SJSA1 (cell line): ENCODE data around the gene TBC1D2B. TPM values are rescaled to one million over a fixed set of nuclear protein-coding genes. Genes with fewer than 3 reads are reported as not detected.
"Not testable (repeated sequence)": the region's sequence is repeated elsewhere in the genome, so short reads cannot be mapped to it uniquely, and the experiment has no call there.

Experiments
- DNase-seq, 2 experiments: peaks; one replicate each; pipeline ENCODE4 v3.0.0-alpha.2; 2015 to 2020; ENCODE audit warnings: low spot score in 2 of 2, low read depth in 1 of 2
- H3K27ac ChIP-seq: fragments of 250-450 bp; sonication (Bioruptor Pico); 2 replicates; pipeline ENCODE4 v1.5.1; 2020; ENCODE audit warnings: mild to moderate bottlenecking, moderate library complexity
- H3K27me3 ChIP-seq: fragments of 250-450 bp; sonication (Bioruptor Pico); replicated peaks from 2 replicates; pipeline ENCODE4 v1.5.1; 2020; ENCODE audit warnings: mild to moderate bottlenecking, moderate library complexity
- H3K36me3 ChIP-seq: fragments of 250-450 bp; sonication (Bioruptor Pico); 2 replicates; pipeline ENCODE4 v1.5.1; 2020; ENCODE audit warnings: mild to moderate bottlenecking
- H3K4me1 ChIP-seq: fragments of 250-450 bp; sonication (Bioruptor Pico); replicated peaks from 2 replicates; pipeline ENCODE4 v1.6.1; 2021; ENCODE audit warnings: mild to moderate bottlenecking
- H3K4me3 ChIP-seq: fragments of 250-450 bp; sonication (Bioruptor Pico); 2 replicates; pipeline ENCODE4 v1.5.1; 2020; ENCODE audit warnings: mild to moderate bottlenecking
- H3K9me3 ChIP-seq: fragments of 250-450 bp; sonication (Bioruptor Pico); replicated peaks from 2 replicates; pipeline ENCODE4 v1.5.1; 2020; ENCODE audit warnings: mild to moderate bottlenecking
- total RNA-seq: library from RNA; depleted of rRNA; stranded (reverse); fragments of >200 nt; shearing (Covaris generic); gene quantifications from 2 replicates; pipeline ENCODE4 v1.2.3, GENCODE V29; 2014

The TBC1D2B gene
- total RNA-seq, 1 experiment from 2014 or later: 28.2 TPM

DNA sequence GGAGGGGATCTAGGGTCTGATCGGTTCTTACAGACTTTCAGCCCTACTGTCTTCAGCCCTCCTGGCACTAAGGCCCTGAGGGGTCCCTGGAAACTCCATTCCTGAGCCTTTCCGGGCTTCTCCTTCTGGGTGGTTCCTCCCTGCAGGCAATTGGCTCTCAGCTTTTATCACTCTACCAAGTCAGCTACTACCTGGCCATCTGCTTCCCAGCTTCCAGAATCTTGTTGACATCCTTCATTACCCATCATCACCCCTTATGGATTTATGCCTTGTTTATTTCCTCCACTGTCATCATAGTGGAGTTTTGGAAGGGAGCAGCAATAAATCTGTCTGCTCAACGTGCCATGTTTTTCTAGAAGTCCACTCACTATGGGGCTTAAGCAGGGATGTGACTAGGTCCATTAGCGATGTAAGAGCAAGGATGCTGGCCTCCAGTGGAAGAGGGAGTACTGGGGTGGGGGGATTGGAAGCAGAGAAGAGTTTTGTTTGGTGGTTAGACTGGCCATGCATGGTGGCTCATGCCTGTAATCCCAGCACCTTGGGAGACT lies 106.6 kb downstream of the TBC1D2B start:
- H3K4me3 ChIP-seq, H3K36me3 ChIP-seq, DNase-seq, H3K9me3 ChIP-seq, H3K4me1 ChIP-seq, H3K27ac ChIP-seq, H3K27me3 ChIP-seq: not testable (repeated sequence)

- no peak overlapping the region for H3K4me3 ChIP-seq
- no peak for DNase-seq
- no peak overlapping the region for H3K27ac ChIP-seq
- no peaks in the 10 kb centered on the region for H3K27me3 ChIP-seq
- H3K36me3 ChIP-seq: no peaks in the 10 kb centered on the region
- H3K9me3 ChIP-seq: no peaks in the 10 kb centered on the region
- no peaks in the 10 kb centered on the region for H3K4me1 ChIP-seq
These were observed 108.5 kb downstream of the TBC1D2B start for GRCh38 chr15:77969055-77969454.

DNA sequence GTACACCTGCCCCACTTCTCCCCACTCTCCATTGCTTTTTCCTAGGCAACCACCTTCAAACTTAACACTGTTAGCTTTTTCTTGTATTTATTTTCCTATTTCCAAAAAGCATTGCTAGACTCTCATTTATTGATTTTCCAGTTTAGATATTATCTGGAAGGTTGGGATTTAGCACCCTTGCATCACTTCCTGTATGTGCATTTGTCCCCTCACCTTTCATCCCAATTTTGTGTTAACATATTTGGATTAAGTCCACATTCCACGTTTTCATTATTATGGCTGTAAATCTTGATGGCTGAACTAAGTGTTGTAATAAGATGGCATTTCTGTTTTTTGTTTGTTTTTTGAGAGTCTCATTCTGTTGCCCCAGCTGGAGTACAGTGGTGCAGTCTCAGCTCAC lies 109.7 kb downstream of the TBC1D2B start:
- H3K4me3 ChIP-seq: no peak overlapping the region
- no peak for DNase-seq
- no peaks in the 10 kb centered on the region for H3K9me3 ChIP-seq

GRCh38 chr15:77967235-77967615 lies 110.3 kb downstream of the TBC1D2B start:
- H3K36me3 ChIP-seq, H3K9me3 ChIP-seq, H3K4me1 ChIP-seq, H3K4me3 ChIP-seq, DNase-seq, H3K27me3 ChIP-seq, H3K27ac ChIP-seq: not testable (repeated sequence)

More for the DNA sequence above, 109.7 kb downstream of the TBC1D2B start:
- Histone ChIP-seq H3K36me3 (no peaks in the 10 kb centered on the region), H3K27ac (no peak overlapping the region), H3K4me1 (no peaks in the 10 kb centered on the region), H3K27me3 (0 out of 2 replicates have a peak, but pooled peaks cover 5% of the 10 kb centered on the region)

DNA sequence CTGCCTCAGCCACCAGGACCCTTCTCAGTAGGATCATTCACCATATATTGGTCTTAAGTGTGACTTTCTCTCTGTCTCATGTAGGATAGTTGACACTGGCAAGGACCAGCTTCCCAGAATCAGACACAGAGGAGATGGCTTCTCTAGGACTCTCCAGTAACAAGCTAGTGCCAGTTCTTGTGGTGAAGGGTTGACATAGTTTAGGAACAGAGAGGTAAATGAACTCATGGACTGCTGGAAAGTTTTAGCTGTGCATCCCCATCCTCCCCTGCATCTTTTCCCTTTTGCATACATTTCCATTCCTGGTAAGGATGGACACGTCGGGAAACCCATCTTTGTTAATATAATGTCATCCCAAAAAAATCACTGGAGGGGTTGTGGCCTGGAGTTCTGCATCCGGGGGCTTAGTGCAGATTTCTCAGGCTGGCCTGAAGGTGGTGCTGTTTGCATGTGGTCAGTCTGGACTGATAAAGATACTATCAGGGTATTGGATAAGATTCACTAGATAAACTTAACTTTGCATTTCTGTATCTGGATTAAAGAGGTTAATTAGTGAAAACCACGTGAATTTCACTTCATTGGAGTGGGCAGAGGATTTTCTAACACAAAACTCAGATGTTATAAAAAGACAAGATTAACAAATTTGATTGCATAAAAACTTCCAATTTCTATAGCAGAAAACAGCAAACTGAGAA lies 110.8 kb downstream of the TBC1D2B start:
- no peak overlapping the region for H3K4me3 ChIP-seq
- no peak overlapping the region for H3K27ac ChIP-seq
- H3K4me1 ChIP-seq: no peaks in the 10 kb centered on the region
- H3K9me3 ChIP-seq: no peaks in the 10 kb centered on the region
- no peaks in the 10 kb centered on the region for H3K36me3 ChIP-seq
- 0 out of 2 replicates have a peak, but pooled peaks cover 5% of the 10 kb centered on the region for H3K27me3 ChIP-seq
- DNase-seq: peak; percentile 33 to 54

- Histone ChIP-seq H3K4me1 (0 out of 2 replicates have a peak, but pooled peaks cover 5% of the 10 kb centered on the region), H3K9me3 (no peaks in the 10 kb centered on the region), H3K4me3 (no peak overlapping the region), H3K27me3 (peaks cover 5% of the 10 kb centered on the region; the same call in 1 of the 2 replicates), H3K36me3 (no peaks in the 10 kb centered on the region), H3K27ac (no peak overlapping the region)
- no peak for DNase-seq
These were observed 113.3 kb downstream of the TBC1D2B start for GRCh38 chr15:77964193-77964592.

- Histone ChIP-seq H3K36me3 (no peaks in the 10 kb centered on the region), H3K9me3 (no peaks in the 10 kb centered on the region), H3K4me1 (peaks cover 8% of the 10 kb centered on the region; the same call in 1 of the 2 replicates), H3K27ac (no peak overlapping the region), H3K4me3 (no peak overlapping the region), H3K27me3 (peaks cover 5% of the 10 kb centered on the region; the same call in 1 of the 2 replicates)
- peak; percentile 72 to 87 for DNase-seq
These were observed 118.1 kb downstream of the TBC1D2B start for GRCh38 chr15:77959432-77959879.

DNA sequence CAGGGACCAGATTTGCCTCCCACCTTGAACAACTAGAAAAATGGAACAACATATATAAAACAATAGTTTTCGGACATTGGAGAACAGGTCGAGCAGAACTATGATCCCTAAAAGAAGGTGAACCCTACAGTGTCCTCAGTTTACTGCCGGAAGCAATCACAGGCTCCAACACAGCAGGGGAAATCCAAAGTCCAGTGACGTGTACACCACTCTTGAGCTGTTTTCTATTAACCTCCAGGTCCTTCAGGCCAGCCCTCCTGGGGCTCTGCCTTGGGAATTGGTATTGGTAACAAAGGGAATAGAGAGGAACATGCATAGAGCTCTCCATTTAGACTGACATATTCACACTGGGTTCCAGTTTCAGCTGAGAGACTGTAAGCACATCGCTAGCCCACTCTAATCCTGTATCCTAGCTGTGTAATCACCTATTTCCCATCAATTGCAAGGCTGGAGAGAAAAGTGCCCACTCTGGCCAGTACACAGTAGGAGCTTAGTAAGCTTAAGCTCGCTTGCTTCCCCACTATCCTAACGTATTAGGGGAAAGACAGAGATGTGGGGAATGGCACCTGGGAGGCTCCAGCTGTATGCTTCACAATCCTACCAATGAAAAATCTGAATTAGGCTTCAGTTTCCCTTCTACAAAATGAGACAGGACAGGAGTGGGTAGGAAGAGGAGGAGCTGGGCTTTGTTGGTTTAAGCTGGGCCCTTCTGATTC lies 118.6 kb downstream of the TBC1D2B start:
- H3K4me3 ChIP-seq, DNase-seq, H3K27ac ChIP-seq, H3K36me3 ChIP-seq, H3K27me3 ChIP-seq, H3K9me3 ChIP-seq: not testable (repeated sequence)
- H3K4me1 ChIP-seq: peaks cover 11% of the 10 kb centered on the region; the same call in 1 of the 2 replicates

DNA sequence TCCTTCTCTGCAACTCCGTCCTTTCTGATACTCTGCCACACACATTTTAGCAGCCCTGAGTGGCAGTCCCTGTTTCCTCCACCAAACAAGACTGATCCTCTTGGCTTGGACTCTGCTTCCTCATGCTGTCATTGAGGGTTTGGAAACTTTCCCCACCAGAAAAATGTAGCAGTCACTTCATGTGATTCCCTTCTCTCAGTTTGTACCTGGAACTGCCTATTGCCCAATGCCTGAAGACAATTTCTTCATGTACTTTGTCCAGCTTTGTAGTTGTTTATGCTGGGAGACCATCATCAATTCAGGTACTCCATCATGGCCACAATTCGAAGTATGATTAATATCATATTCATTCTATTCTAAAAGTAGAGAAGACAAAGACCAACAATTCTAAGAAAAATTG lies 119.5 kb downstream of the TBC1D2B start:
- H3K27me3 ChIP-seq, H3K4me3 ChIP-seq, H3K27ac ChIP-seq, H3K9me3 ChIP-seq, H3K36me3 ChIP-seq, DNase-seq: not testable (repeated sequence)
- peaks cover 11% of the 10 kb centered on the region; the same call in 1 of the 2 replicates for H3K4me1 ChIP-seq

DNA sequence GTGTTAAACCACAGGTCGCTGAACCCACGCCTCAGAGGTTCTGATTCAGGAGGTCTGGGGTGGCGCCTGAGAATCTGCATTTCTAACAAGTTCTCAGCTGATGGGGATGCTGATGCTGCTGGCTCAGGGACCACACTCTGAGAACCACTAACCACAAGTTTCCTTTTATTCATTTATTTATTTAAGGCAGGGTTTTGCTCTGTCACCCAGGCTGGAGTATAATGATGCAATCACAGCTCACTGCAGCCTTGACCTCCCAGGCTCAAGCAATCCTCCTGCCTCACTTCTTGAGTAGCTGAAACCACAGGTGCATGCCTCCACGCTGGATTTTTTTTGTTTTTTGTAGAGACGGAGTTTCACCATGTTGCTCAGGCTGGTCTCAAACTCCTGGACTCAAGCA lies 123.6 kb downstream of the TBC1D2B start:
- DNase-seq: peak; percentile 39 to 65
- H3K9me3 ChIP-seq, H3K27me3 ChIP-seq, H3K36me3 ChIP-seq, H3K4me3 ChIP-seq, H3K27ac ChIP-seq, H3K4me1 ChIP-seq: not testable (repeated sequence)

GRCh38 chr15:77952928-77953446 lies 124.5 kb downstream of the TBC1D2B start:
- H3K27me3 ChIP-seq, H3K4me3 ChIP-seq, DNase-seq, H3K36me3 ChIP-seq, H3K4me1 ChIP-seq, H3K9me3 ChIP-seq, H3K27ac ChIP-seq: not testable (repeated sequence)

DNA sequence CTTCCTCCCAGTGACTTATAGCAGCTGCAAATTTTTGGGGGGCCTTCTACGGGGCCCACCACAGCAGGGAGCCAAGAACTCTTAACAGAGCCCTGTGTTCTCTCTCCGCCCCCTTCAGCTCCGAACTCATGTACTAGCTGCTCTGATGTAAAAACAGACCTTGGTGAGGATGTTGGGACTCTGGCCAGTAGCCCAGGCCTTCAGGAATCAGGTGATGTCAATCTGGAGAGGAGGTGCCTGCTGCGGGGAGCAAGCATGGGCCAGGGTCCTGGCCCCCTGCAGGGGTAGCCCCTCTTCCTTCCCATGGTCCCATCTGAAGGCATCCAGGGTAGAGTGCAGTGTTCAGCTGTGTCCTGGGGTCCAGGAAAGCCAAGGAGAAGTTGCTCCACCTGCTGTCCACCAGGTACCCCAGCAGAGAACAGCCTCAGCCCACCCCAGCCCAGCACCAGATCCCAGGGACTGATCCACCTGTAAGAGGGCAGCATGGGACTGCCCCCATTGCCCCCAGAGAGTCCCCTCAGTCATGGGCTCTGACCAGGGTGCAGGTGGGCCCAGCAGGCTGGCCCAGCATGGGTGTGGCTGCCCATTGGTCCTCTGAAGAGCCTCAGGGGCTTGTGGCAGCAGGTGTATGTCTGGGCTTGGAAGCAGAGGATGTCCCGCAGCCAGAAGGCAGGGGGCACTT lies 126.3 kb downstream of the TBC1D2B start:
- H3K36me3 ChIP-seq, H3K9me3 ChIP-seq, H3K27me3 ChIP-seq, H3K27ac ChIP-seq, DNase-seq, H3K4me1 ChIP-seq, H3K4me3 ChIP-seq: not testable (repeated sequence)

DNA sequence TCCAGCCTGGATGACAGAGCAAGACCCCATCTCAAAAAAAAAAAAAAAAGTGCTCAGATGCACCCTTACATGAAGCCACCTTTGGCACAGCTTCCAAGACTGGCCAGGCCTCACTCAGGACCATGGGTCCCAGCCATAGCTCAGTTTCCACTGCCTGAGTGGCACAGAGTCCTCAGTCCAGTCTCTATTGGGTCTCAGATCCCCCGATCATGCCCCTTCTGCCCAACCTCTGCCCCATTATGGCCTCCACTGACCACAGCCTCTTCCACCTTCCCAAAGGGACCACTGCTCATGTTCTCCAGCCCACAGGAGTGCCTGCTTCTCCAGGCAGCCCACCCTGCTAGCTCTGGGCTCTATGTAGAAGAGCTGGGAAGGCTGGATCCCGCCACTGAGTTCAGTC lies 127.0 kb downstream of the TBC1D2B start:
- not testable (repeated sequence) for H3K27me3 ChIP-seq, H3K4me3 ChIP-seq, H3K4me1 ChIP-seq, H3K9me3 ChIP-seq, H3K27ac ChIP-seq, H3K36me3 ChIP-seq, DNase-seq
